ENCODE data around the gene SLC30A5.

- TF ChIP-seq POLR2A (IDR thresholded peaks at IDR 0.05) (no peak), CTCF (IDR thresholded peaks at IDR 0.05) (no peak)
Observed at GRCh38 chr5:69136293-69136692, 42.5 kb downstream of the SLC30A5 start.

Measured in adrenal gland (tissue), 5 donors.